GM18519 (cell line): ENCODE measurements around the gene ZKSCAN7.
A peak's percentile ranks its signal among the peaks of the same experiment; 100 is the strongest.
"Not testable (repeated sequence)": the region's sequence is repeated elsewhere in the genome, so short reads cannot be mapped to it uniquely, and the experiment has no call there.

Source experiments
- ATAC-seq: cut with Tn5 transposase; IDR thresholded peaks from one replicate; pipeline ENCODE4 v1.9.1; 2021; ENCODE audit warnings: mild to moderate bottlenecking, moderate library complexity; ENCODE audit not compliant: unreplicated experiment, low FRiP score

Gene ZKSCAN7

GRCh38 chr3:44554626-44555592 is at the start of gene ZKSCAN7:
ZKSCAN7 (plus strand) TSS chr3:44555193; CDS start chr3:44557048, 1,855 bp downstream.
- ATAC-seq, result peak; percentile 68

- ATAC-seq, result no peak
Observed at GRCh38 chr3:44506556-44506955, 48.4 kb upstream of the ZKSCAN7 start.

GRCh38 chr3:44506961-44507360 is 48.0 kb upstream of the ZKSCAN7 start:
- ATAC-seq, result no peak

GRCh38 chr3:44509393-44509921 is 45.5 kb upstream of the ZKSCAN7 start:
- ATAC-seq, result no peak

GRCh38 chr3:44510000-44510368 is 45.0 kb upstream of the ZKSCAN7 start:
- peak; percentile 17 for ATAC-seq

GRCh38 chr3:44511238-44511566 is 43.8 kb upstream of the ZKSCAN7 start:
- ATAC-seq, result no peak

- no peak for ATAC-seq
Observed at GRCh38 chr3:44513513-44513912, 41.5 kb upstream of the ZKSCAN7 start.

GRCh38 chr3:44516230-44516629 is 38.8 kb upstream of the ZKSCAN7 start:
- ATAC-seq, result no peak

GRCh38 chr3:44518782-44519156 is 36.2 kb upstream of the ZKSCAN7 start:
- no peak for ATAC-seq

- no peak for ATAC-seq
Observed at GRCh38 chr3:44521721-44522120, 33.3 kb upstream of the ZKSCAN7 start.

GRCh38 chr3:44522494-44522933 is 32.5 kb upstream of the ZKSCAN7 start:
- no peak for ATAC-seq

- ATAC-seq, result no peak
Observed at GRCh38 chr3:44525060-44525459, 29.9 kb upstream of the ZKSCAN7 start.

- no peak for ATAC-seq
Observed at GRCh38 chr3:44529927-44530326, 25.1 kb upstream of the ZKSCAN7 start.

- no peak for ATAC-seq
Observed at GRCh38 chr3:44530911-44531310, 24.1 kb upstream of the ZKSCAN7 start.

GRCh38 chr3:44534659-44535058 is 20.3 kb upstream of the ZKSCAN7 start:
- not testable (repeated sequence) for ATAC-seq

GRCh38 chr3:44535364-44535763 is 19.6 kb upstream of the ZKSCAN7 start:
- no peak for ATAC-seq

- not testable (repeated sequence) for ATAC-seq
Observed at GRCh38 chr3:44544811-44545210, 10.2 kb upstream of the ZKSCAN7 start.

GRCh38 chr3:44555723-44556122 is 730 bp downstream of the ZKSCAN7 start:
- no peak for ATAC-seq

- no peak for ATAC-seq
Observed at GRCh38 chr3:44557074-44557473, 2.1 kb downstream of the ZKSCAN7 start.

GRCh38 chr3:44561076-44561475 is 6.1 kb downstream of the ZKSCAN7 start:
- no peak for ATAC-seq

- no peak for ATAC-seq
Observed at GRCh38 chr3:44562147-44562546, 7.2 kb downstream of the ZKSCAN7 start.

GRCh38 chr3:44568561-44568960 is 13.6 kb downstream of the ZKSCAN7 start:
- no peak for ATAC-seq
